HUDEP-2 (cell line): ENCODE data around the gene PRPF6.

ENCODE experiments used
- DNase-seq, 76 experiments: peaks; one replicate each; lab custom pipeline; 2025; ENCODE audit not compliant: unreplicated experiment in 76 of 76; lab: John Stamatoyannopoulos, UW

PRPF6 gene

DNA sequence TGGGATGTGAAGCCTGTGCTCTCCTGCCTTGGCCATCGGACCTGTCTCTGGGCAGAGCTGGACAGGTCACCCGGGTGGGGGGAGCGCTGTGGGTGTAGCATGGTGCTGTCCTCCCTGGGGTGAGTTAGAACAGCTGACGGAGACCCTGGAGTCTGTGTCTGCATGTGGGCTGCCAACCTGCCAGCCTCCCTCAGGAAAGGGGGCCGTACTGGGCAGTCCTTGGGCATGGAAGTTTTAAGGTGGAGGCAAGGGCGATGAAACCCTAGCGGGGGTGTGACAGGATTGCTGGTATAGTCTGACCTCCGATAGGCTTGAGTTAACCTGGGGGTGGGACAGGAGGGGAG, 66.1 kb downstream of the PRPF6 start:
- DNase-seq = no peak

GRCh38 chr20:64047968-64048401, 67.1 kb downstream of the PRPF6 start:
- no peak for DNase-seq

GRCh38 chr20:64048402-64049044, 67.6 kb downstream of the PRPF6 start:
- DNase-seq = no peak

DNA sequence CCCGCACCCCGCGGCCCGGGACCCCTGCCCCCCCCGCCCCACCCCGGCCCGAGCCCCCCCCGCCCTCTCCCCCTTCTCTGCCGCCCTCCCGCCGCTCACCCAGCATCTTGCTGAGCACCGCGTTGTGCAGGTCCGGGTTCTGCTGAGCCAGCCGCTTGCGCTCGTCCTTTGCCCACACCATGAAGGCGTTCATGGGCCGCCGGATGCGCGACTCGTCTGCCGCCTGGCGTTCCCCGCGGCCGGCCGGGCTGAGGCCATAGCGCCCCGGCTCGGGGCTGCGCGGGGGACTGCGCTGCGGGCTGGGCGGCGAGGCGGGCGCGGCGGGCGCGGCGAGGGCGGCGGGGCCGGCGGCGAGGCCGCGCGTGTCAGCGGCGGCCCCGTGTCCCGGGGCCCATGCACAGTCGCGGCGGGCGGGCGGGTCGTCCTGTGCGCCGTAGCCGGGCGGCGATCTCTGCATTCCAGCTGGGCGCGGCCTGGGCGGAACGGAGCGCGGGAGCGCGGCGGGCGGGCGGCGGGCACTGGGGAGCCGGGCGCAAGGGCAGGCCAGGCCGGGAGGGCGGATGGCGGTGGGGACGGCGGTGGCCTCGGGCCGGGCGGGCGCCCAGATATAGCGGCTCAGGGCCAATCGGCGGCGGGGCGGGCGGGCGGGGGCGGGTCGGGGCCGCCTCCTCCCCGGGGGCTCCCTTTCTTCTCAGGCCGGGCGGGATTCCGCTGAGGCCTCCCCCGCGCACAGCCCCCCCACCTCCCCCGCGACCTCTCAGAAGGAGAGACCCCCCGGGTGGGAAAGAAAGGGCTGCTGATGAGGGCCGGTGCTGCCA, 68.3 kb downstream of the PRPF6 start, which contains the start of gene SOX18:
Gene SOX18 (minus strand): TSS at position 580 of the 818 bp plus-strand sequence. CDS start 123 bp downstream, at position 457.
- peak in 6 of 76 experiments; percentile 8 to 31 (median 20) for DNase-seq

GRCh38 chr20:64049878-64050260, 68.9 kb downstream of the PRPF6 start:
- DNase-seq = no peak

- DNase-seq = no peak
These were observed 69.5 kb downstream of the PRPF6 start for GRCh38 chr20:64050261-64051032.

GRCh38 chr20:64051033-64051452, 70.1 kb downstream of the PRPF6 start:
- no peak for DNase-seq

DNA sequence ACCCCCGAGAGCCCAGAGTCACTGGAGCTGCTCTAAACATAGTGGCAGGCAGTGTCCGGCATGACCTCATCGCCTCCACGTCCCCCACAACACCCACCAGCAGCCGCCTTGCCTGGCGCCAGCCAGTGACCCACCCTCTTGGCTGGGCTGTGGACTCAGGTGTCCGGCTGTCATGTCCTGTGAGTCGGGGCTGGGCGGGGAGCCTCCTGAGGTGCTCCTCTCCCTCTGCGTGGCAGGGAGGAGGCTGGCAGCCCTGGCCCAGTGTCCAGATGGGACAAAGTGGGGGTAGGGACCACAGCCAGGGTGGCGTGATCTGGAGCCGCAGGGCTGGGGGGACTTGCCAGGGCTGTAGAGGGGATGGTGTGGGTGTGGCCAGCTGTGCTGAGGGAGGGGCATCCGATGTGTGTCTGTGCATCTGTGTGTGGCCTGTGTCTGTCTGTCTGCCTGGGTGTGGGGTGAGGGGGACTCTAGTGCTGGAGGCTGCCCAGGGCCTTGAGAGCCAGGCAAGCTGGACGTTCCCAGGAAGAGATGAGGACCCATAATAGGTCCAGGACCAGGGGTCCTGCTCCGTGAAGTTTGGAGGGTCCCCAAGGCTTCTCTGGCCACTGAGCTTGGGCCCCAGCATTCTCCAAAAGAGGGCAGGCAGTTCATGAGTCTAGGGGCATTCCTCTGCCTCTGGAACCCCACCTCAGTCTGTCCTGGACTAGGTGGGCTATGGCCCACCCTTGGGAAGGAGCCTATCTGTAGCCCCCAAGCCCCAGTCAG, 70.8 kb downstream of the PRPF6 start:
- no peak for DNase-seq

- DNase-seq = no peak
These were observed 71.4 kb downstream of the PRPF6 start for GRCh38 chr20:64052326-64052722.

DNA sequence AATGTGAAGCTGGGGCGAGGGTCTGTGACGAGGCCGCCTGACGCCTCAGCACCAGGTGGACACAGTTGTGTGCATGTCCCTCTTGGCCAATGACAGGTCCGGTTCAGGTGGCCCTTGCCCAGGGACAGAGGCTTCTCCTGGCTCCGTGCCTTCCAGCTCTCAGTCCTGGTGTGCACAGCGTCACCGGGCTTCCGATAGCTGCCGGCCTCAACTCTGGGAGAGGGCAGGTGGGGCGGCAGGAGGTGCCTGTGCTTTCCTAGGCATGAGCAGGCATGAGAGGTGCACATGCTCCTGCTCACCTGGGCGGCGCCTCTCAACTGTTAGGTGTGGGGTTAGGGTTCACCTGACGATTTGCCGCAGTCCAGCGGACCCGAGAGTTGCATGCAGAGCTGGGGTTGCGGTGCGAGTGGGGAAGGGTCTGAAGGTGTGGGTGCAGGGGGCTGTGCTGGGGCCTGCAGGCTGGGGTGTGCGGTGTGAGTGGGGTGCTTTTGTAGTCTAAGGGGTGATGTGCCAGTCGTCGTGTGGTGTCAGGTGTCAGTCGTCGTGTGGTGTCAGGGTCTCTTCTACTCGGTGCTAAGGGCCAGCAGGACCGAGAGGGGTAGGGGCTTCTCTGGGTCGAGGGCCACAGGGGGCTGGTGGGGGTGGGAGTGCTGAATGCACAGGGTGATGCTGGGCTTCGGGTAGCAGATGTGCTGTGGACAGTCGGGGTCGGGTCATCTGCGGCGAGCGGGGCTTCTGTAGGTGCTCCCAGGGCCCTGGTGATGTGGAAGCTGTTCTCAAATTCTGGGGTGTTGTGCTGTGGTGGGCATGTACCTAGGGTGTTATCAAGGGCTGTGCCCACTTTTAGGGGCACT, 72.3 kb downstream of the PRPF6 start:
- no peak for DNase-seq

DNA sequence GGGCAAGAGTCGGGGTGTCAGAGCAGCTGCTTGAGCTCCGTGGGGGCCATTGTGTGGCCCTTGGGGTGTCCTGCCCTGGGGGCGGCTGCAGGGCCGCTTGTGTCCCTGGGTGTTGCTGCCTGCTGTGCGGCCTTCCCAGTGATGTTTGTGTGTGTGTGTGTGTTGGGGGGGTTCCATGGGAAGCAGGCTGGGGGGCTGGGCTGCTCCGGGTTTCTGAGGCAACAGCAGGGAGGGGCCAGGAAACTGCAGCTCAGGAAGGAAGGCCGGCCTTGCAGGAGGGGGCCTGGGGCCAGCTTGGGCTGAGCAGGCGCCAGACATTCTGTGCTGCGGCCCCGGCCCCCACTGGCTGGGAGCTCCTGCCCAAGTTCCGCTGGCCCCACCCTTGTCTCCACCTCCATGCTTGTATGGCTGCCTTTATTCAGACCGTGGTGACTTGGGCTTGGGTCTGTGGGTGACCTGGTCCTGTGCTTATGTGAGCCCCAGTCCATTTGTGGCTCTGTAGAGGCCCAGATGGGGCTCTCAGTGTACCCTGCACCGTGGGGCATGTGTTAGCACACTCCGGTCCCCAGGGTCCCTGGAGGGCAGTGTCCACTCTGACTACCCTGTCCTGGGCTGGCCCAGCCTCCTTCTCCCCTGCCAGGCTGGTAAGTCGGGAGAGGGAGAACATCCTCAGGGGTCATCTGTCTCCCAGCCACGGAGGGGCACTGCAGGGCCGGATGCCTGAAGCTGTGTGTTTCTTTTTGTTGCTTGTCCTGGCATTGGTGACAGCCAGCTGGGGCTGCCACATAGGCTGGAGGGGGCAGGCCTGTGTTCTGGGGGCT, 73.1 kb downstream of the PRPF6 start:
- DNase-seq = peak in 19 of 76 experiments; percentile 9 to 52 (median 23)

DNA sequence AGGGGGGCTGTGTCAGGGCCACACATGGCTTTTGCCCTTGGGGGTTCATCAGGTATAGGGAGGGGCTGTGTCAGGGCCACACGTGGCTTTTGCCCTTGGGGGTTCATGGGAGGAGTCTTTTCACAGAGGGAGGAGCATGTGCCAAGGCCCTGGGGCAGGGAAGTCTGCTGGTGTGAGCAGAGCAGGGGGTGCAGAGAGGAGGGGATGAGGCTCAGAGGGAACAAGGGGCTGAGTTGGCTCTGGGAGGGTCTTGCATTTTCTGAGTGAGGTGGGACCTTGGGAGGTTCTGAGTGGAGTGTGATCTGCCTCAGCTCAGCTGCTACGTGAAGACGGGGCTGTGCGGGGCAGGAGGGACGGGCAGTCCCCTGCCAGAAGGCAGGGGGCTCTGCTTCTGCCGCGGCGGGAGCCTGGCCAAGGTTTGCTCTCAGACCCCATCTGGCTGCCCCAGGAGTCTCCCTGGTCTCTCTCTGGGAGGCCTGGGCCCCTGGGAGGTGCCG, 74.5 kb downstream of the PRPF6 start:
- DNase-seq = no peak

DNA sequence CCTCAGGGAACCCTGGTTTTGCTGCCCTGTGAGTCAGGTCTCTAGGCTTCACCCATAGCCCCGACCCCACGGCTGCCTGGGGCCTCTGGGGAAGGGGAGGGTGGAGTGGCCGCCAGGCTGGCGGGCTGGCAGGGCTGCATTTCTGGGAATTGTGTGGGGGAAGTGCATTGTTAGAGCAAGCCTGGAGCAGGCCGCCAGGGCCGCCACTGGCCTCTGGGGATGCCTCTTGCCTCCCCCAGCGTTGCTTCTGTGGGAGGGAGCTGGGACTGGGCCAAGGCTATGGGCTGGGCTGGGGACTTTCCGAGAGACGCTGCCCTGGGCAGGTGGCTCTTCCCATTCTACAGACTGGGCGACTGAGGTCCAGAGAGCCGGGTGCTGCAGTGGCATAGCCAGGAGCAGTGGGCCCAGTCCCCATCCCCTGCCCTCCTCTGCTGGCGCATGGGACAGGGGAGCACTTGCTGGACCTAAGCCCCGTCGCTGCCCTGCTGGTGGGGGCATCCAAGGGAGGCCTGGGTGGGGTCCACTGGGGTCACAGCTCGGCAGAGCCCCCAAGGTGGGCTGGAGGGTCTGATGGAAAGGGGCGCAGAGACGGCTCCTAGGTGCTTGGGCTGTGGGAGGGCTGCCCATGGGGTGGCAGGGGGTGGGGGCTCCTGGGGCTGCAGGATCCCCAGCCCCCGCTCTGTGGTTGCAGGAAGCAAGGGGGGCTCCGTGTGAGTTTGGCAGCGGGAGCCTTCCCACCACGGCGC, 75.1 kb downstream of the PRPF6 start:
- DNase-seq = peak in 8 of 76 experiments; percentile 31 to 58 (median 50)

DNA sequence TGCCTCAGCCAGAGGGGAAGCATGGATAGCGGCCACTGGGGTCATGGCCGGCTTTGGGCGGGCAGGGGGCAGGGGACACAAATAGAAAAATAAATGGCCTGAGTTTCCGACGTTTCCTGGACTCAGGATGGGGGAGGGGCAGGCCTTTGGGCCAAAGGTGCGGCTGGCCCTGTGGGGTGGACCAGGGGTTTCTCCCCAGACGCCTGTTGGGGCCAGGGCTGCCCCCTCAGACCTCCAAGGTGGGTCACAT, 75.6 kb downstream of the PRPF6 start:
- DNase-seq = no peak

GRCh38 chr20:64056889-64057627, 76.1 kb downstream of the PRPF6 start:
- DNase-seq = no peak

DNA sequence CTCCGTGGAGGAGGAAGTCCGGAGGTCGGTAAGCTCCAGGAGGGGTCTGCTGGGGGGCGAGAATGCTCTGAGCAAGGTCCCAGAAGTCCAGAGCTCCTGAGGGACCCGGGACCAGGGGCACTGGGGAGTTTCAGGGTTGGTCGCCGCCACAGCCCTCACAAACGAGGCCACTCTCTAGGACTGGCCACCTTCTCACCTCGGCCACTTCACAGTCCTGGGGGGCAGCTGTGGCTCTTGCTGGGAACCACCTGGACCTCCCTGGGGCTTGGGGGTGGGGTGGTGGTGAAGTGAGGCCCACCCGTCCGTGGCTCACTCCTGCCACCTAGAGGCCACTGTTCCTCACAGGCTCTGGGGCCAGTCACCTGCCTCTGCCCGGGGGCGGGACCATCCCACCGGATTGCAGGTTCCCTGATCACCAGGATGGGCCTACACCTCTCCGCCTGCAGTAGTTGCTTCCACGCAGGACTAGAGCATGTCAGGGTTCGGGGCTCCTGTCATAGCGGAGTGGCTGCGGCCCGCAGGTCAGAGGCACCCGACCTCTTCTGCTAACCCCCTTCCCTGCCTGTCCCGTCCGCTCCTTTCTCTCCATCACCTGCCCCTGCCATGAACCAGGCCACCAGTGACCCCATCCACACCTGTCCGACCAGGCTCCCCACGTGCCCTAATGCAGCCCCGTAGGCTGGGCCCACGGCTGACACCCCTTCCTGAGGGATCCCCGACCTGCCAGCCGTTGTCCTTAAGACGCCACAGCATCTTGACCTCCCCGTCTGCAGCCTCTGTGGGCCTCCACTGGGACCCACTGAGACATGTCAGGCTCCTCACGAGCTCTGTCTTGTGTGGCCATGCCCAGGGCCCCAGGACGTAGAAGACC, 76.9 kb downstream of the PRPF6 start:
- peak in 48 of 76 experiments; percentile 7 to 74 (median 46) for DNase-seq

- no peak for DNase-seq
These were observed 77.6 kb downstream of the PRPF6 start for GRCh38 chr20:64058536-64058935.
